Measurements from ENCODE around the gene HEG1. TPM values are rescaled to one million over a fixed set of nuclear protein-coding genes. Genes with fewer than 3 reads are reported as not detected.

The HEG1 gene
- total RNA-seq, 4 donors from 2014 or later, result 13.9 to 30.8 (median 26.5) TPM

DNA sequence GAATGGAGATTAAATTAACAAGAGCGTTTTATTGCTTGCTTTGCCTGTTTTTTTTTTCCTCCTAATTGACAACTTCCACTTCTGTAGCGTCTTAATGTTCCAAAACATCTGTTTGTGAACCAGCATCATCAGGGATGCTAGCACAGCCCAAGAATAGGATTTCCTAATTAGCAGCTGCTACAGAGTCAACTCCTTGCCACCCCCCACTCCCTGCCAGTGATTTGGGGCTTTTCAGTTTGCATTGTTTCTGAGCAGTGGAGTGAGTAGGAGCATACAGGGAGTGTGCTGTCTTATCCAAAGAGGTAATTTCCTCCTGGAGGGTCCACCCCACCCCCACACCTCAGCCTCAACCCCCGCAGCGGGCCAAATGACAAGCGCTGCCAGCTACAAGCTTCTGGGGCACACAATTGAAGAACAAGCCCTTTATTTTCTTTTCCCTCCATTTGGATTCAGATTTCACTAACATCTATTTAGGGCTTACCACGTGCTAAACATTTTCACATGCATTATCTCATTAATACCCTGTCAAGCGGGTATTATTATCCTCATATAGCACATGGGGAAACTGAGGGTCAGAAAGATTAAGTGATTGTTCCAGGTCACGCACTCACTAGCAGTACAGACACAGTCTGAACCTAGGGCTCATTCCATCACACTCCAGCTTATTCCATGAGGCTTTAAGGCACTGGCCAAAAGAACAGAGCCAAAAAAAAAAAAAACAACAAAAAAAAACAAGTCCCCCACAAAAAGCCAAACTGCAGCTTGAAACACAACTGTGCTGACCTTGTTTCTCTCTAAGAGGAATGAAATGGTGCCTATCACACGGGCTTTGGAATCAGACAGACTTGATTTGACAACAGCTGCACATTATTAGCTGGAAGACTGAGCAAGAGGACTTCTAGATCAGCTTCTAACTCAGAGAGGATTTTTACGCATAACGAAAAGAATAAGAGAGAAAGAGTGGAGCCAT, 16.4 kb downstream of the HEG1 start:
- peaks cover 54% of the 10 kb centered on the region for H3K4me1 ChIP-seq

DNA sequence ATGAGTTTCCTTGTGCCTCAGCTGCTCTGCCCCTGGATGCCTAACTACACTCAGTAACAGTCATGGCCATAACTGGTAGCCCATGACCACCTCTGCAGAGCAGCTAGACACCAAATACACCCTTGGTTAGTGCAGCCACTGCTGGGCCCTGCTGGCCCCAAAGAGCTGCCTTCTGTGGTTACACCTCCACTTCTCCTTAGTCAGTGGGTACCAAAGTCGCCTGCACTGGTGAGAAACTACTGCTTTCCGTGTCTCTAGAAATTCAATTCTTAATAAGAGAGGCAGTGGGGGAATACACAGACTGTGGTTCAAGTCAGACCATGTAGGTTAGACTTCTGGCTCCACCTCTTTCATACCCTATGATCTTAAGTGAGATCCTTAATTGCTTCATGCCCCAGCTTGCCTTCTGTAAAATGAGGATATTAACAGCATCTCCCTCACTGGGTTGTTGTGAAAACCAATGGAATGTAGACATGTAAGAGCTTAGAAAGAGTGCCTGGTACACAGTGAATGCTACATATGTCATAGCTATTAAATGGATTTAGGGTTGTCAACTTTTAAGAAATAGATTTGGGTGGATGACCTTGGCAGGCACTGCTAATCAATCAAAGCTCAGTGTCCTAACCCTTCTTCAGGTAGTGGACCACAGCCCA, 18.2 kb downstream of the HEG1 start:
- 66% methylated on average over 2 of the region's 2 CpGs for WGBS
- no peak overlapping the region for H3K4me3 ChIP-seq
- no peaks in the 10 kb centered on the region for H3K27me3 ChIP-seq
- H3K9me3 ChIP-seq, result no peaks in the 10 kb centered on the region
- H3K36me3 ChIP-seq, result no peaks in the 10 kb centered on the region
- DNase-seq (ENCODE audit: low spot score in 2 of 2), result no peak
- H3K27ac ChIP-seq, result peak overlapping the region; percentile 41
- TF ChIP-seq EP300 (IDR thresholded peaks at IDR 0.05), result no peak
- no peak for TF ChIP-seq POLR2A (IDR thresholded peaks at IDR 0.05)
- TF ChIP-seq POLR2AphosphoS5 (IDR thresholded peaks at IDR 0.05), result no peak
- TF ChIP-seq, protein P1, sequence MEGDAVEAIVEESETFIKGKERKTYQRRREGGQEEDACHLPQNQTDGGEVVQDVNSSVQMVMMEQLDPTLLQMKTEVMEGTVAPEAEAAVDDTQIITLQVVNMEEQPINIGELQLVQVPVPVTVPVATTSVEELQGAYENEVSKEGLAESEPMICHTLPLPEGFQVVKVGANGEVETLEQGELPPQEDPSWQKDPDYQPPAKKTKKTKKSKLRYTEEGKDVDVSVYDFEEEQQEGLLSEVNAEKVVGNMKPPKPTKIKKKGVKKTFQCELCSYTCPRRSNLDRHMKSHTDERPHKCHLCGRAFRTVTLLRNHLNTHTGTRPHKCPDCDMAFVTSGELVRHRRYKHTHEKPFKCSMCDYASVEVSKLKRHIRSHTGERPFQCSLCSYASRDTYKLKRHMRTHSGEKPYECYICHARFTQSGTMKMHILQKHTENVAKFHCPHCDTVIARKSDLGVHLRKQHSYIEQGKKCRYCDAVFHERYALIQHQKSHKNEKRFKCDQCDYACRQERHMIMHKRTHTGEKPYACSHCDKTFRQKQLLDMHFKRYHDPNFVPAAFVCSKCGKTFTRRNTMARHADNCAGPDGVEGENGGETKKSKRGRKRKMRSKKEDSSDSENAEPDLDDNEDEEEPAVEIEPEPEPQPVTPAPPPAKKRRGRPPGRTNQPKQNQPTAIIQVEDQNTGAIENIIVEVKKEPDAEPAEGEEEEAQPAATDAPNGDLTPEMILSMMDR (IDR thresholded peaks at IDR 0.05), result no peak
- H3K4me1 ChIP-seq, result peaks cover 38% of the 10 kb centered on the region

More for the DNA sequence above, 16.4 kb downstream of the HEG1 start:
- Histone ChIP-seq H3K27ac (peak overlapping the region; percentile 54), H3K4me3 (no peak overlapping the region), H3K27me3 (no peaks in the 10 kb centered on the region), H3K9me3 (no peaks in the 10 kb centered on the region), H3K36me3 (no peaks in the 10 kb centered on the region)
- no peak for DNase-seq (ENCODE audit: low spot score in 2 of 2)
- WGBS, result 46% methylated on average over 11 of the region's 11 CpGs
- TF ChIP-seq, protein P1 (IDR thresholded peaks at IDR 0.05), result no peak
- no peak for TF ChIP-seq POLR2A (IDR thresholded peaks at IDR 0.05)
- TF ChIP-seq EP300 (IDR thresholded peaks at IDR 0.05), result no peak
- no peak for TF ChIP-seq POLR2AphosphoS5 (IDR thresholded peaks at IDR 0.05)

DNA sequence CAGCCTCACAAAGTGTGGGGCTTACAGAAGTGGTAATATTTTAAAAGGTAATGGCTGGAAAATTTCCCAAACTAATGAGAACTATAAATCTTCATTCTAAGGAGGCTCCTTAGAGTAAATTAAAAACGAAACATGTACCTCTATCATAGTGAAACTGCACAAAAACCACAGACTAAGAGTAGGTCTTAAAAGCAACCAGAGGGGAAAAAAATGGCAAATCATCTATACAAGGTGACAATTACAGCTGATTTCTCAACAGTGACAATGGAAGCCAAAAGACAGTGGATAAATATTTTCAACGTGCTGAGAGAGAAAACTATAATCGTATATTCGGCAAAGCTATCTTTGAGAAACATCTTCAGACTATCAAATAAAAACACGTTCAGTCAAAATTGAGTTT, 20.6 kb downstream of the HEG1 start:
- TF ChIP-seq POLR2A (IDR thresholded peaks at IDR 0.05), result no peak
- TF ChIP-seq, protein P1 (IDR thresholded peaks at IDR 0.05), result no peak
- TF ChIP-seq EP300 (IDR thresholded peaks at IDR 0.05), result no peak
- no peak for TF ChIP-seq POLR2AphosphoS5 (IDR thresholded peaks at IDR 0.05)

DNA sequence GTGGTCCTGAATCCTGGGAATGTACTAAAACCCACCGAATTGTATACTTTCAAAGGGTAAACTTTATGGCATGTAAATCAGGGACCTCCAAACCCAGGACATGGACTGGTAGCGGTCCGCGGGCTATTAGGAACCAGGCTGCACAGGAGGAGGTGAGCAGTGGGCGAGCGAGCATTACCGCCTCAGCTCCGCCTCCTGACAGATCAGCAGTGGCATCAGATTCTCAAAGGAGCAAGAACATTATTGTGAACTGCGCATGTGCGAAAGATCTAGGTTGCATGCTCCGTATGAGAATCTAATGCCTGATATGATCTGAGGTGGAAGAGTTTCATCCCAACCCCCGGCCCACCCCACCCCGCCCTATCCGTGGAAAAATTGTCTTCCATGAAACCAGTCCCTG, 22.2 kb downstream of the HEG1 start:
- H3K4me3 ChIP-seq, result no peak overlapping the region
- no peaks in the 10 kb centered on the region for H3K9me3 ChIP-seq
- peaks cover 3% of the 10 kb centered on the region for H3K36me3 ChIP-seq
- TF ChIP-seq, protein P1 (IDR thresholded peaks at IDR 0.05), result no peak
- TF ChIP-seq EP300 (IDR thresholded peaks at IDR 0.05) (no peak), POLR2A (IDR thresholded peaks at IDR 0.05) (no peak), POLR2AphosphoS5 (IDR thresholded peaks at IDR 0.05) (no peak)
- no peaks in the 10 kb centered on the region for H3K27me3 ChIP-seq
- WGBS, result 96% methylated on average over 14 of the region's 14 CpGs
- H3K4me1 ChIP-seq, result peaks cover 21% of the 10 kb centered on the region
- H3K27ac ChIP-seq, result no peak overlapping the region
- DNase-seq (ENCODE audit: low spot score in 2 of 2), result no peak

More for the DNA sequence above, 20.6 kb downstream of the HEG1 start:
- Histone ChIP-seq H3K27me3 (no peaks in the 10 kb centered on the region), H3K36me3 (no peaks in the 10 kb centered on the region), H3K27ac (no peak overlapping the region), H3K9me3 (no peaks in the 10 kb centered on the region), H3K4me3 (no peak overlapping the region), H3K4me1 (peaks cover 36% of the 10 kb centered on the region)
- DNase-seq (ENCODE audit: low spot score in 2 of 2), result no peak
- WGBS, result 95% methylated on average over 5 of the region's 5 CpGs

DNA sequence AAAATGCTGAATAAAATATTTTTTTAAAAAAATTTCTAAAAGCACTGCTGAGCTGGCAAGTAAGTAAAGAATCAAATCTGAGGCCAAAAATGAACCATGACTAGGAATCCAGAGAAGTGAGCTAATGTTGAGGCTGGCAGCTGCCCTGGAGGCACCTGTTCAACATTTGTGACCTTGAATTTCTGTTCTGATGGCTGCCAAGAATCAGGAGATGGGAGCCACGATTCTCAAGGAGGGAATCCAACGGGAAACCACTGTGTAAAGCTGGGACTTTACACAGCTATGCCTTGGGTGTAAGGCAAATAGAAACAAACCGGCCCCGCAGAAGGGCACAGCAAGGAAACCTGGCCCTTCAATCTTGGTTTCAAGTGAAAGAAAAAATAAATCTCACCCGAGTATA, 22.7 kb downstream of the HEG1 start:
- Histone ChIP-seq H3K27me3 (no peaks in the 10 kb centered on the region), H3K27ac (no peak overlapping the region), H3K4me1 (peaks cover 16% of the 10 kb centered on the region), H3K9me3 (no peaks in the 10 kb centered on the region), H3K36me3 (peaks cover 6% of the 10 kb centered on the region), H3K4me3 (no peak overlapping the region)
- WGBS, result 60% methylated on average over 5 of the region's 5 CpGs
- TF ChIP-seq POLR2A (IDR thresholded peaks at IDR 0.05) (no peak), POLR2AphosphoS5 (IDR thresholded peaks at IDR 0.05) (no peak), EP300 (IDR thresholded peaks at IDR 0.05) (no peak)
- TF ChIP-seq, protein P1 (IDR thresholded peaks at IDR 0.05), result no peak
- DNase-seq (ENCODE audit: low spot score in 2 of 2), result no peak
